WTC11 (cell line): ENCODE measurements around the gene SRD5A1. TPM values are rescaled to one million over a fixed set of nuclear protein-coding genes. Genes with fewer than 3 reads are reported as not detected.

Experiments
- AR ChIP-seq: fragments of 250-450 bp; sonication (Bioruptor Pico); IDR thresholded peaks from 2 replicates; pipeline ENCODE4 v1.9.0; 2021; ENCODE audit warnings: mild to moderate bottlenecking
- ATF6 ChIP-seq: sonication (generic); formaldehyde crosslinking; IDR thresholded peaks from 2 replicates; pipeline ENCODE4 v1.8.1; 2023; ENCODE audit warnings: mild to moderate bottlenecking, missing genetic modification reagents
- CREB1 ChIP-seq: sonication (generic); formaldehyde crosslinking; IDR thresholded peaks from 2 replicates; pipeline ENCODE4 v1.8.0; 2023; ENCODE audit warnings: mild to moderate bottlenecking, missing genetic modification reagents
- CTCF ChIP-seq: fragments of 200-600 bp; IDR thresholded peaks from 2 replicates; pipeline ENCODE4 v1.8.0; 2022; ENCODE audit warnings: antibody characterized with exemption
- E2F1 ChIP-seq: sonication (generic); formaldehyde crosslinking; IDR thresholded peaks from 2 replicates; pipeline ENCODE4 v1.8.0; 2022; ENCODE audit warnings: mild to moderate bottlenecking, missing genetic modification reagents
- ELF4 ChIP-seq: sonication (generic); formaldehyde crosslinking; IDR thresholded peaks from 2 replicates; pipeline ENCODE4 v1.8.1; 2022; ENCODE audit warnings: low read depth, mild to moderate bottlenecking, moderate library complexity, missing genetic modification reagents
- EMX1 ChIP-seq: fragments of 250-450 bp; sonication (Bioruptor Pico); IDR thresholded peaks from 2 replicates; pipeline ENCODE4 v1.8.0; 2021; ENCODE audit warnings: mild to moderate bottlenecking
- FOXK1 ChIP-seq: sonication (generic); formaldehyde crosslinking; IDR thresholded peaks from 2 replicates; pipeline ENCODE4 v1.8.0; 2022; ENCODE audit warnings: mild to moderate bottlenecking, moderate library complexity, missing genetic modification reagents
- GRHL2 ChIP-seq: fragments of 250-450 bp; sonication (Bioruptor Pico); IDR thresholded peaks from 2 replicates; pipeline ENCODE4 v1.8.0; 2022; ENCODE audit warnings: mild to moderate bottlenecking, moderate library complexity; ENCODE audit not compliant: insufficient replicate concordance, severe bottlenecking
- JUN ChIP-seq: sonication (generic); formaldehyde crosslinking; IDR thresholded peaks from 2 replicates; pipeline ENCODE4 v1.8.0; 2023; ENCODE audit warnings: mild to moderate bottlenecking, missing genetic modification reagents
- MAX ChIP-seq: sonication (generic); formaldehyde crosslinking; IDR thresholded peaks from 2 replicates; pipeline ENCODE4 v1.8.0; 2022; ENCODE audit warnings: mild to moderate bottlenecking, missing genetic modification reagents
- MXD4 ChIP-seq: fragments of 250-450 bp; sonication (Bioruptor Pico); IDR thresholded peaks from 2 replicates; pipeline ENCODE4 v1.8.0; 2021; ENCODE audit warnings: mild to moderate bottlenecking, moderate library complexity, borderline replicate concordance
- NR1H2 ChIP-seq: sonication (generic); formaldehyde crosslinking; IDR thresholded peaks from 2 replicates; pipeline ENCODE4 v1.9.0; 2021; ENCODE audit warnings: mild to moderate bottlenecking, moderate library complexity, missing genetic modification reagents
- NR3C1 ChIP-seq: sonication (generic); formaldehyde crosslinking; conservative IDR thresholded peaks from 2 replicates; pipeline ENCODE4 v1.8.1; 2023; ENCODE audit warnings: low read depth, mild to moderate bottlenecking, missing genetic modification reagents
- RELA ChIP-seq: sonication (generic); formaldehyde crosslinking; IDR thresholded peaks from 2 replicates; pipeline ENCODE4 v1.8.1; 2022; ENCODE audit warnings: missing genetic modification reagents, mild to moderate bottlenecking, borderline replicate concordance
- STAT6 ChIP-seq: sonication (generic); formaldehyde crosslinking; conservative IDR thresholded peaks from 2 replicates; pipeline ENCODE4 v1.8.1; 2023; ENCODE audit warnings: mild to moderate bottlenecking, low read depth, missing genetic modification reagents, moderate library complexity
- TCF7 ChIP-seq: sonication (generic); formaldehyde crosslinking; IDR thresholded peaks from 2 replicates; pipeline ENCODE4 v1.8.0; 2022; ENCODE audit warnings: mild to moderate bottlenecking, low read depth, missing genetic modification reagents, moderate library complexity
- TEAD1 ChIP-seq: sonication (generic); formaldehyde crosslinking; IDR thresholded peaks from 2 replicates; pipeline ENCODE4 v1.8.0; 2022; ENCODE audit warnings: mild to moderate bottlenecking, missing genetic modification reagents
- ZBTB21 ChIP-seq: sonication (generic); formaldehyde crosslinking; IDR thresholded peaks from 2 replicates; pipeline ENCODE4 v1.8.1; 2023; ENCODE audit warnings: mild to moderate bottlenecking, missing genetic modification reagents, borderline replicate concordance
- ZNF263 ChIP-seq: sonication (generic); formaldehyde crosslinking; IDR thresholded peaks from 2 replicates; pipeline ENCODE4 v1.8.1; 2022; ENCODE audit warnings: low read depth, mild to moderate bottlenecking, moderate library complexity, missing genetic modification reagents
- total RNA-seq: library from RNA; stranded (reverse); gene quantifications from 3 replicates; pipeline ENCODE4 v1.2.3, GENCODE V29; 2021

Gene SRD5A1
- total RNA-seq, 1 experiment from 2014 or later = 36.9 TPM

GRCh38 chr5:6686915-6687409 lies 53.7 kb downstream of the SRD5A1 start (continued):
- TF ChIP-seq ATF6 (CRISPR knock-in tag) = no peak
- TF ChIP-seq ZNF263 (CRISPR knock-in tag) = no peak
- no peak for TF ChIP-seq EMX1
- no peak for TF ChIP-seq NR1H2 (CRISPR knock-in tag)
- TF ChIP-seq STAT6 = no peak
- TF ChIP-seq MXD4 = no peak
- no peak for TF ChIP-seq RELA (CRISPR knock-in tag)
- TF ChIP-seq FOXK1 (CRISPR knock-in tag) = peak; percentile 60
- no peak for TF ChIP-seq ZBTB21 (CRISPR knock-in tag)
- no peak for TF ChIP-seq NR3C1 (CRISPR knock-in tag)
- TF ChIP-seq JUN = peak; percentile 93
- TF ChIP-seq TEAD1 (CRISPR knock-in tag) = peak; percentile 82
- no peak for TF ChIP-seq E2F1
- TF ChIP-seq CREB1 (CRISPR knock-in tag) = 0 out of 2 replicates have a peak, but pooled peaks have one; percentile 55
- TF ChIP-seq CTCF = no peak
- TF ChIP-seq AR (CRISPR knock-in tag) = no peak
- no peak for TF ChIP-seq GRHL2
- TF ChIP-seq MAX (CRISPR knock-in tag) = no peak
- TF ChIP-seq TCF7 (CRISPR knock-in tag) = no peak
- TF ChIP-seq ELF4 (CRISPR knock-in tag) = no peak
